DOHH2 (cell line): ENCODE data around the gene PSAT1.

Experiments used
- H3F3A ChIP-seq: fragments of 200-600 bp; sonication (generic), shearing (Covaris generic); 2 replicates; pipeline ENCODE4 v1.6.0; 2016; ENCODE audit warnings: antibody characterized with exemption, mild to moderate bottlenecking; ENCODE audit not compliant: control insufficient read depth, insufficient read depth
- H3K27ac ChIP-seq: fragments of 200-600 bp; sonication (generic); 2 replicates; pipeline ENCODE4 v1.5.1; 2014; ENCODE audit warnings: low read depth, mild to moderate bottlenecking, low read length, moderate library complexity
- H3K27me3 ChIP-seq: fragments of 200-600 bp; sonication (generic); 2 replicates; pipeline ENCODE4 v1.6.1; 2014; ENCODE audit warnings: mild to moderate bottlenecking, low read length, mixed read lengths; ENCODE audit not compliant: control insufficient read depth
- H3K36me3 ChIP-seq: fragments of 200-600 bp; sonication (generic); 2 replicates; pipeline ENCODE4 v1.6.1; 2014; ENCODE audit warnings: mild to moderate bottlenecking, low read length, moderate library complexity, mixed read lengths; ENCODE audit not compliant: control insufficient read depth
- H3K4me1 ChIP-seq: fragments of 200-600 bp; sonication (generic); 2 replicates; pipeline ENCODE4 v1.6.1; 2014; ENCODE audit warnings: mild to moderate bottlenecking, low read length, mixed read lengths; ENCODE audit not compliant: control insufficient read depth
- H3K4me2 ChIP-seq: fragments of 200-600 bp; sonication (generic); 2 replicates; pipeline ENCODE4 v1.6.0; 2014; ENCODE audit warnings: mild to moderate bottlenecking, low read length, moderate library complexity
- H3K4me3 ChIP-seq: fragments of 200-600 bp; sonication (generic); 2 replicates; pipeline ENCODE4 v1.5.1; 2014; ENCODE audit warnings: mild to moderate bottlenecking, low read length, mixed read lengths
- H3K79me2 ChIP-seq: fragments of 200-600 bp; sonication (generic); 2 replicates; pipeline ENCODE4 v1.6.1; 2014; ENCODE audit warnings: mild to moderate bottlenecking, low read length, mixed read lengths; ENCODE audit not compliant: control insufficient read depth
- H3K9me2 ChIP-seq: fragments of 200-600 bp; sonication (generic); replicated peaks from 2 replicates; pipeline ENCODE4 v1.6.1; 2014; ENCODE audit warnings: mild to moderate bottlenecking, low read length, mixed read lengths; ENCODE audit not compliant: control insufficient read depth
- H3K9me3 ChIP-seq: fragments of 200-600 bp; sonication (generic); 2 replicates; pipeline ENCODE4 v1.6.1; 2014; ENCODE audit warnings: antibody characterized with exemption, low read length, mixed read lengths; ENCODE audit not compliant: control insufficient read depth, insufficient read depth
- H4K20me1 ChIP-seq: fragments of 200-600 bp; sonication (generic); 2 replicates; pipeline ENCODE4 v1.6.0; 2014; ENCODE audit warnings: low read depth, mild to moderate bottlenecking, antibody characterized with exemption, low read length, moderate library complexity; ENCODE audit not compliant: control insufficient read depth, insufficient read depth
- EZH2phosphoT487 ChIP-seq: fragments of 200-600 bp; sonication (generic); IDR thresholded peaks from 2 replicates; pipeline ENCODE4 v1.6.1; 2017; ENCODE audit warnings: borderline replicate concordance, mild to moderate bottlenecking, antibody characterized with exemption, low read length, moderate library complexity, mixed read lengths
- TF ChIP-seq, protein P1 (sequence below): fragments of 200-600 bp; sonication (generic); IDR thresholded peaks from one replicate; pipeline ENCODE4 v1.5.1; 2014; ENCODE audit warnings: antibody characterized with exemption, mild to moderate bottlenecking, low read depth, low read length; ENCODE audit not compliant: poor library complexity, severe bottlenecking

PSAT1 gene

DNA sequence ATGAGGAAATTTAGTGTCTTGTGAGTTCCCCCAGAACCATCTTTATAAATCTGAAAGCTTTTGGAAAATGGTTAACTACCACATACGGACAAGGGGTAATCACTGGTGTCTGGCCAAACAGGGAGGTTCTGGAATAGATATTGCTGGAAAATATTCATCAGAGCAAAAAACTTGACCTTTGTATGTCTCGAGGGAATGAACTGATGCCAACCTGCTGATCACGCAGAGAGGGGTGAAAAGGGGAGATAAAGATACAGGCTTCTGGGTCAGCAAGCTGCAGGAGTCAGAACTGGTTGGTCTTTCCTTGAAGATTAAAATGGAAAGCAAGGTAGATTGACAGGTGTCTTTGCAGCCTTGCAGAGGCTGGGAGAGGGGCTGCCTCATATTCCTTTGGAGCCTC lies 35.5 kb downstream of the PSAT1 start:
- Histone ChIP-seq H3K4me1 (no peaks in the 10 kb centered on the region), H3K4me2 (no peak overlapping the region), H3K9me3 (no peaks in the 10 kb centered on the region), H3K27ac (no peak overlapping the region), H3K4me3 (no peak overlapping the region), H4K20me1 (no peaks in the 10 kb centered on the region), H3K79me2 (no peaks in the 10 kb centered on the region), H3F3A (no peaks in the 10 kb centered on the region), H3K36me3 (peaks cover 22% of the 10 kb centered on the region), H3K9me2 (no peaks in the 10 kb centered on the region), H3K27me3 (no peaks in the 10 kb centered on the region)
- TF ChIP-seq, protein P1, sequence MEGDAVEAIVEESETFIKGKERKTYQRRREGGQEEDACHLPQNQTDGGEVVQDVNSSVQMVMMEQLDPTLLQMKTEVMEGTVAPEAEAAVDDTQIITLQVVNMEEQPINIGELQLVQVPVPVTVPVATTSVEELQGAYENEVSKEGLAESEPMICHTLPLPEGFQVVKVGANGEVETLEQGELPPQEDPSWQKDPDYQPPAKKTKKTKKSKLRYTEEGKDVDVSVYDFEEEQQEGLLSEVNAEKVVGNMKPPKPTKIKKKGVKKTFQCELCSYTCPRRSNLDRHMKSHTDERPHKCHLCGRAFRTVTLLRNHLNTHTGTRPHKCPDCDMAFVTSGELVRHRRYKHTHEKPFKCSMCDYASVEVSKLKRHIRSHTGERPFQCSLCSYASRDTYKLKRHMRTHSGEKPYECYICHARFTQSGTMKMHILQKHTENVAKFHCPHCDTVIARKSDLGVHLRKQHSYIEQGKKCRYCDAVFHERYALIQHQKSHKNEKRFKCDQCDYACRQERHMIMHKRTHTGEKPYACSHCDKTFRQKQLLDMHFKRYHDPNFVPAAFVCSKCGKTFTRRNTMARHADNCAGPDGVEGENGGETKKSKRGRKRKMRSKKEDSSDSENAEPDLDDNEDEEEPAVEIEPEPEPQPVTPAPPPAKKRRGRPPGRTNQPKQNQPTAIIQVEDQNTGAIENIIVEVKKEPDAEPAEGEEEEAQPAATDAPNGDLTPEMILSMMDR = no peak
- TF ChIP-seq EZH2phosphoT487 = no peak

DNA sequence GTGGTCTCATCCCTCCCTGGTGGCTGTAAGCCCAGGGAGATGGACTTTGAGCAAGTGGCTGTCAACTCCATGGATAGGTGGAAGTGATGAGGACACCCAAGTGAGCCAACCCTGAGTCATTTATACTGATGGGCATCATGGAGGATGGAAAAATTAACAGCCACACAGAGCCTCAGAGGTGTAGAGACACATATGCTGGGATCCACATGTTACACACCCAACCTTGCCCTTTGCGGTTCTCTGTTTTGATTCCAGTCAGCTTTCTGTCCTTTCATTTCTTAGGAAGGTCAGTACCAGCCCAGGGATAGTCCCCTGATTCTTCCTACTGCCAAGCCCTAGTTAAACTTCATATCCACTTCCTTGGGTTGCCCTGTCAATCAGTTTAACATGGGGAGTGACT lies 51.9 kb downstream of the PSAT1 start:
- Histone ChIP-seq H3K79me2 (no peaks in the 10 kb centered on the region), H3F3A (no peaks in the 10 kb centered on the region), H3K9me3 (no peaks in the 10 kb centered on the region), H3K4me3 (no peak overlapping the region), H3K9me2 (no peaks in the 10 kb centered on the region), H3K36me3 (no peaks in the 10 kb centered on the region), H3K4me1 (no peaks in the 10 kb centered on the region), H3K4me2 (no peak overlapping the region), H4K20me1 (no peaks in the 10 kb centered on the region), H3K27ac (no peak overlapping the region), H3K27me3 (no peaks in the 10 kb centered on the region)
- TF ChIP-seq, protein P1 = no peak
- no peak for TF ChIP-seq EZH2phosphoT487

DNA sequence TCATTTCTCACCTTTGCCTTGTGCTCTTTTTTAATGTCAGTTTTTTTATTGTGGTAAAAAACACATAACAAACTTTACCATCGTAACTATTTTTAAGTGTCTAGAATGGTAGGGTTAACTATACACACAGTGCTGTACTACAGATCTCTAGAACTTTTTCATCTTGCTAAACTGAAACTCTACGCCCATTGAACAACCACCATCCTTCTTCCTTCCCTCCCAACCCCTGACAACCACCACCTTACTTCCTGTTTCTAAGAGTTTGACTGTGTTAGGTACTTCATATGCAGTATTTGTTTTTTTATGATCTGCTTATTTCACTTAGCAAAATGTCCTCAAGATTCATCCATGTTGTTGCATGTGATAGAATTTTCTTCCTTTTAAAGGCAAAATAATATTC lies 54.9 kb downstream of the PSAT1 start:
- H3K79me2 ChIP-seq = no peaks in the 10 kb centered on the region
- H3K9me3 ChIP-seq = no peaks in the 10 kb centered on the region
- no peaks in the 10 kb centered on the region for H3K36me3 ChIP-seq
- H3K4me2 ChIP-seq = no peak overlapping the region
- no peaks in the 10 kb centered on the region for H3F3A ChIP-seq
- no peak overlapping the region for H3K4me3 ChIP-seq
- no peaks in the 10 kb centered on the region for H3K4me1 ChIP-seq
- TF ChIP-seq, protein P1 = no peak
- TF ChIP-seq EZH2phosphoT487 = no peak
- no peak overlapping the region for H3K27ac ChIP-seq
- no peaks in the 10 kb centered on the region for H4K20me1 ChIP-seq
- no peaks in the 10 kb centered on the region for H3K9me2 ChIP-seq
- no peaks in the 10 kb centered on the region for H3K27me3 ChIP-seq
